SK-MEL-5 (cell line): Measurements from ENCODE around the gene WDR46. TPM values are rescaled to one million over a fixed set of nuclear protein-coding genes. Genes with fewer than 3 reads are reported as not detected.
A peak's percentile ranks its signal among the peaks of the same experiment; 100 is the strongest.

Experiments used
- DNase-seq: peaks from one replicate; pipeline ENCODE4 v3.0.0-alpha.2; 2016; ENCODE audit warnings: low read depth, low spot score
- in situ Hi-C: cut with HindIII; loops from 2 replicates; pipeline ENCODE4 v1.10.0; 2016; ENCODE audit warnings: low sequenced_read_pairs, high pct_unique_total_duplicates, low pct_unique_long_range_greater_than_20kb
- polyA plus RNA-seq, 2 experiments: library from polyadenylated mRNA; depleted of rRNA; stranded (reverse); fragments of >200 nt; gene quantifications; 2 replicates each; pipeline ENCODE4 v1.2.3, GENCODE V29; 2015
- total RNA-seq: library from RNA; depleted of rRNA; stranded (reverse); fragments of >200 nt; shearing (Covaris generic); gene quantifications from 2 replicates; pipeline ENCODE4 v1.2.3, GENCODE V29; 2014; rRNA removed

WDR46 gene
- total RNA-seq: 85.9 and 93.6 TPM in 2 replicates
- 84.5 and 88.9 TPM in 2 replicates for polyA plus RNA-seq (2015; cell fraction: cytosol; rRNA removed)
- polyA plus RNA-seq (2015; cell fraction: nucleus; rRNA removed): 302 and 385 TPM in 2 replicates

DNA sequence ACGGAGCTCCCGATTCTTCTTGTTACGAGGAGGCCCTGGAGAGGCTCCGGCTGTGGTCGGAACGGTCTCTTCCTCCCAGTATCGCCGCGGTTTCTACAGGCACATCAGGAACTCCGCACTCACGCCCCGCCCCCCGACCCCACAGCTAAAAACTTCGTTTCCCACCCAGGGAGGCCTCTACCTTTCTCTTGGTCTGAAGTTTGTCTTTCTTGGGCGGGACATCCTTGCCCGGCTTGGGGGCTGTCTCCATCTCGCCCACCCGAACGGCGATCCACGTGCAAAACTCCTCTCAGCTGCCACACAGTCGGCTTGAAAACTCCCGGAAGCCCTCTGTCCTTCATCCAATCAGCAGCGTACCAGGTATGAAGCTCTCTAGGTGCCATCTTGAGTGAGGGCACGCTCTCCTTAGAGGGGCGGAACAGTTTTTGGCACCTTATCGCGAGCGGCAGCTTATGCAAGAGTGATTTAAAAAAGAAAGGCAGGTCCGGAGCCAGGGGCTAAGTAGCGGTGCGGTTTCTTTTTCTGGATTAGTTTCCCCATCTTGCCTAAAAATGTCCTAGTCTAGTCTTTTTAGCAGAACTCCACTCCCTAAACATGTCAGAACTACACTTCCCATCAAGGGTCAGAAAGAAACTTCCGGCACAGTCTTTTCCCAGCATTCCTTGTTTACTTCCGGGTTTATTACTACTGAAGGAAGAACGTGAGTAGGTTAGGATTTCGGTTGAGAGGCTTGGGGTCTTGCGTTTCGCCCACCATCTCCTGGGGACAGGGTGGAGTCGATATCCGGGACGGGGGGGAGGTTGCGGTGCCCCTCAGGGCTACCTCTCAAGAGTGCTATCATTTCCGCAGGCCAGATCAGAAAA is at the start of gene WDR46, which contains the start of gene PFDN6:
WDR46 (minus strand) TSS at position 319 of the 863 bp plus-strand sequence; CDS start at position 250, 69 bp downstream.
PFDN6 (plus strand) TSS at position 681 of the 863 bp plus-strand sequence. CDS start 256 bp downstream, outside the sequence.
- DNase-seq: peak; percentile 92
- in situ Hi-C loops: no loop called here

DNA sequence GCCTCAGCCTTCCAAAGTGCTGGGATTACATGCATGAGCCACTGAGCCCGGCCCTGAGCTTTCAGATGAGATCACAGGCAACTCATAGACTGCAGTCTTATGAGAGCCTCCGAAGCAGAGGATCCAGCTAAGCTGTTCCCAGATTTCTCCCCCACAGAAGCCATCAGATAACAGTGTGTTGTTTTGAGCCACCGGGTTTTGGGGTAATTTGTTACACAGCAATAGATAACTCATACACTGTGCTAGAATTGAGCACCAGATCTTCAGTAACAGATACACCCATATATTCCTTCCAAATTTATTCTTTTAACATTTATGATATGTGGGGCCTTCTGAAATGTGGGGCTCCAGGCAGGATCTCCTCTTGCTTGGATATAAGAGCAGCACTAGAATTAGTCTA is 47.5 kb upstream of the WDR46 start:
- no peak for DNase-seq
- in situ Hi-C loops: no loop called here

DNA sequence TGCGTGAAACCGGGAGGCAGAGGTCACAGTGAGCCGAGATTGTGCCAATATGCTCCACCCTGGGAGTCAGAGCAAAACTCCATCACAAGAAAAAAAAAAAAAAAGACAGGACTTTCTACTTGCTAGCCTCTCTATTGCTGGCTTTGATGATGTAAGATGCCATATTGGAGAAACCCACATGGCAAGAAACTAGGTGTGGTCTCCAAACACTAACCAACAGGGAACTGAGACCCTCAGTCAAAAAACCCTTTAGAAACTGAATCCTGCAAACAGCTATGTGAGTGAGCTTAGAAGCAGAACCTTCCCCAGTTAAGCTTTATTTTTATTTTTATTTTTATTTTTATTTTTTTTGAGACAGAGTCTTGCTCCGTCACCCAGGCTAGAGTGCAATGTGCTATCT is 46.9 kb upstream of the WDR46 start:
- in situ Hi-C loops: no loop called here
- no peak for DNase-seq

DNA sequence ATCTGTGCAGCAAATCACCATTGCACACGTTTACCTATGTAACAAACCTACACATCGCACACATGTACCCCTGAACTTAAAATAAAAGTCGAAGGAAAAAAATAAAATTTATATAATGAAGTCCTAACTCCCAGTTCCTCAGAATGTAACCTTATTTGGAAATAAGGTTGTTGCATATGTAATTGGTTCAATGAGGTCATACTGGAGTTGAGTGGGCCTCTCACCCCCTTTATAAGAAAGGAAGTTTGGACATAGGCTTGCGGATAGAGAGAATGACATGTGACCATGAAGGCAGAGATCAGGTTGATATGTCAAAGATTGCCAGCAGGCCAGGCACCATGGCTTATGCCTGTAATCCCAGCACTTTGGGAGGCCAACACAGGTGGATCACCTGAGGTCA is 44.6 kb upstream of the WDR46 start:
- DNase-seq: no peak
- in situ Hi-C loops: no loop called here

- no peak for DNase-seq
Observed at GRCh38 chr6:33330736-33331135, 41.7 kb upstream of the WDR46 start.

DNA sequence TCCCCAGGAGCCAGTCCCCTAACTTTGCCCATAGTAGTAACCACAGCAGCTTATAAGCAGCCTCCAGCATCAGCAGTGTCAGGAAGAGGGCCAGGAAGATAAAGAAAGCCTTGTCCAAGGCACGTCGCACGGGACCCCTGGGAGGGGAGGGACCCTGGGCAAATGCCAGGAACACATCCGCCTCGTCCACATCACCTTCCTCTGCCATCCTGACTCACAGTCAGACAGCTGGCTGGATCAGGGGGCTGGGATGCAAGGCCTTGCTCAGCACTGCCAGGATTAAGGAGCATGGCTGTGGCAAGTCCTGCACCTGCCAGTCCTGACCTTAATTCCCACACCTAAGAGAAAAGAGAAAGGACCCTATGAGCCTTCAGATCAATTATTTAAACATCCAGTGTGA is 40.0 kb upstream of the WDR46 start:
- in situ Hi-C loops: no loop called here
- DNase-seq: peak; percentile 70

More at GRCh38 chr6:33330736-33331135, 41.7 kb upstream of the WDR46 start:
- in situ Hi-C loops: no loop called here

DNA sequence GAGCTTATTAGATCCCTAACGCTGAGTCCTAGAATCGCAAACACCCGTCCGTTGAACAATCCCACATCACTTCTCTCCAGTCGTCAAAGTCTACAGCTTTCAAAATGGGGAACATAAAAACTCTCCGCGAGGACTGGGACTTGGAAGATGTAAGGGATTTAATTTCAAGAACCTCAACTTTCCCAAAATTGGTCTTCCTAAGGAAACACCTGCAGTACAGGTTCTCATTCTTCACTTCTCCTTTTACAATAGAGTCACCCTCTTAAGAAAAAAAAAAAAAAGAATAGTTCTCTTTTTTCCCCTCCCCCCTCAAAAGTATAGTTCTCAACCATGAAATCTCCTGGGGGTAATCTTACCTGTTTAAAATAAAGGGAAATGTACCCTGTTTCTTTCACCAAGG is 35.1 kb upstream of the WDR46 start:
- DNase-seq: no peak
- in situ Hi-C loops: no loop called here

DNA sequence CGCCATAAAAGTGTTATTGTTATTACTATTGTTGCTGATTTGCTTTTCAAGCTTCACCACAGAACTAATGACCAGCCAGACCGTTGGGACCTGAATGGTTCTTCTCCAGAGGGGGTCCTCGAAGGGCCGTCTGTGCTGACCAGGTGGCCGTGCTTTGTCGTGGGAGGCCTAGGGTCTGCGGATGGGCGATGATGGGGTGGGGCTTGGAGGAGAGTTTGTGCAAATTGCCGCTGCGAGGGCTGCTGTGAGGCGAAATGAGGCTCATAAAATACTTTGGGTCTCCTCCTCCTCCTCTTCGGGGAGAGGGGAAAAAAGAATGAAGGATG is 34.5 kb upstream of the WDR46 start:
- no peak for DNase-seq
- in situ Hi-C loops: no loop called here

DNA sequence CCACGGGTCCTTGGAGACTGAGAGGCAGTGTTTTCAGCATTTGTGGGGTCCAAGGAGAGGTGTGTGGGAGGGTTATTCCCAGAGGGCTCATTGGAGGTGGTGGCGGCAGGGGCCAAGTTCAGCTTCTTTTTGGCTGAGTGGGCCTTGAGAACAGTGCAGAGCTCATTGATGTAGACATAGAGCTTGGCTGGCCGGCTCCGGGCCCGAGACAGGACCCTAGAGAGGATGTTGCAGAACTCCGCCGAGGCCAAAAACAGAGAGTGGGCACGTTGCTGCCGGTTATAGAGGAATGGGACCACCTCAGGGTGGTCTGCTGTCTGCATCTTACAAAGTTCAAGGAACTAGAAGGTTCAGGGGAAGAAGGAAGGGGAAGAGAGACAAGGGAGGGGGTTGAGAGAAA is 32.2 kb upstream of the WDR46 start:
- in situ Hi-C loops: no loop called here
- no peak for DNase-seq

DNA sequence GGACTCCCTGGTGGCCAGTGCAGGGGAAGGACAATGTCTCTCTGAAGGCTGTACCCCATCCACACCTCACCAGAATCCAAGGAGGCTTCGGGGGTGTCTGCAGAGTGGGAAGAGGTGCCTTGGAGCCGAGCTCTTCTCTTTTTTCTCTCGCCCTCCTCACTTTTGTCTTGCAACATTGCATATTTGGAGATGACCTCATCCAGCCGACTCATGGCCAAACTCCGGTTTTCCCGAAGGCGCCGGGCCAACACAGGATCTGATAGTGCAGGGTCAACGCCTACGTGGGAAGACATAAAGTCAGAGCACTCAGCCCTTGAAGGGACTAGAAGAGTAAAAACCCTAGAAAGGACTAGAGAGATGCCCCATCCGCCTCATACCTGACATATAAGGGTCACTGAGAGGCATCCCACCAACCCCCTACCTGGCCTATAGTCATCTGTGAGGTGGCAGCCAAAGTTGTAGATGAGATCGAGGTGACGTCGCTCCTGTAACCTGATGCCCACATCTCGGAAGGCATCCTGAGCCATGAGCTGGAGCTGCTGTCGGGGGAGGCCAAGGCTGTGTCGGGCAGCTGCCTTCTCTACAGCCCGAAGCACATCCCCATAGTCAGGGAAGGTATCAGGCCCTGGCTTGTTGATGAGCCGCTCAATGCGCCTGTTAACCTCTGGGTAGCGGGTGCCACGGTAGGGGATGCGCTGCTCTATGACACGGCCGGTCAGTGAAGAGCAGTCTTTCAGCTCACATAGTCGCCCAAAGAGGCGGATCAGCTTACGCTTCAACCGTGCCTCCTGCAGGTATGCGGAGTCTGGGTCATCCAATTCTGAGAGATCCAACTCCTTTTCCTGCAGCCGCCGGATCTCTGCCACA is 31.5 kb upstream of the WDR46 start:
- in situ Hi-C loops: no loop called here
- DNase-seq: no peak

GRCh38 chr6:33319939-33320314 is 30.9 kb upstream of the WDR46 start:
- in situ Hi-C loops: no loop called here
- no peak for DNase-seq

DNA sequence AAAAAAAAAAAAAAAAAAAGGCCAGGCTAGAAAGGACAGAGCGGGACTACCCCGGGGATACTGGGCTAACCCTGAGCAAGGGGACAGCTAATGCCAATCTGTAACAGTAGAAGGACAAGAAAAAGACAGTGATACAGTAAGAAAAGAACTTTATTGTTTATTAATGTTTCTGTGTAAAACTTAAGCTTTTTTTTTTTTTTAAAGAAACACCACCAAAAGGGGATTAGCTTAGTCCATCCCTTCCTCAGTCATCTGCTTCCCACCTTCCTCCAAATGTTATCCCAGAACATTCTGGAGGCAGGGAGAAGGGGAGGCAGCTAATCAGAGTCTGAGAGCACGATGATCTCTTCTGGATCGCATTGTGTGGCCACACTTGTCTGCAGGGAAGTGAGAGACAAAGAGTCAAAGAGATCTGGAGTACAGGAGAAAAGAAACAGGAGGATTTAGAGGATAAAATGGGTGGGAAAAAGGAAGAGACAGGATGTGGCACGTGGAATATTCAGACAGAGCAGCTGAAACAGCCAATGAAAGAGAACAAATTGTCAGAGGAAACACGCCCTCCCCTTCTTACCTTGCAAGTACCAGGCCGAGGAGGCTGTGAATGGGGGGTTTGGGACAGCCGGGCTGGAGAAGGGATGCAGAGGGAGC is 29.5 kb upstream of the WDR46 start:
- in situ Hi-C loops: no loop called here

GRCh38 chr6:33317669-33318425 is 28.8 kb upstream of the WDR46 start, which contains the start of gene ZBTB22:
Gene ZBTB22, minus strand, starts transcription at chr6:33317744. Its CDS starts 828 bp downstream, at chr6:33316916.
- in situ Hi-C loops: no loop called here
- DNase-seq: peak; percentile 99

More for the DNA sequence above, 29.5 kb upstream of the WDR46 start:
- no peak for DNase-seq

DNA sequence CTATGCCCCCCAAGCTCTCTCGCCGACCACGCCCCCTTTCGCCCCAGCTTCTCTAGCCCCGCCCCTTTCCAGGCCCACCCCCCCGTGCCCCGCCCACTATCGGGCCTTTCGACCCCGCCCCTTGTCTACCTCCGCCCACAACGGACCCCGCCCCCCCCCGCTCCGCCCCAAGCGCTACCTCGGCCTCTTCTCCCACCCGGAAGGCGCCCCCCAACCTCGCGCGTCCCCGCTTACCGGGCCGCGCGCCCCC is 28.3 kb upstream of the WDR46 start:
- in situ Hi-C loops: no loop called here
- no peak for DNase-seq

GRCh38 chr6:33316603-33317418 is 27.8 kb upstream of the WDR46 start:
- in situ Hi-C loops: no loop called here
- no peak for DNase-seq

GRCh38 chr6:33315793-33316602 is 27.0 kb upstream of the WDR46 start:
- in situ Hi-C loops: no loop called here
- DNase-seq: no peak
